ENCODE measurements around the gene RAPGEF4.

Gene RAPGEF4

GRCh38 chr2:173054466-173054865 lies 318.8 kb downstream of the RAPGEF4 start:
- no peaks in the 10 kb centered on the region for H3F3A ChIP-seq (ENCODE audit: low read depth)
- TF ChIP-seq EZH2phosphoT487 (IDR thresholded peaks at IDR 0.05; ENCODE audit: borderline replicate concordance) (no peak), CTCF (conservative IDR thresholded peaks at IDR 0.05; ENCODE audit: low read length) (no peak)
- no peak overlapping the region for H3K4me2 ChIP-seq (ENCODE audit: low read depth, low read length, poor library complexity, severe bottlenecking)
- H4K20me1 ChIP-seq (ENCODE audit: insufficient read depth, low read length, poor library complexity, severe bottlenecking): no peaks in the 10 kb centered on the region
- no peaks in the 10 kb centered on the region for H3K36me3 ChIP-seq (ENCODE audit: insufficient read depth, low read length)
- H3K79me2 ChIP-seq (ENCODE audit: insufficient read depth, low read length): no peaks in the 10 kb centered on the region
- H3K9me2 ChIP-seq (replicated peaks; ENCODE audit: low read depth, low read length): no peaks in the 10 kb centered on the region
- no peak overlapping the region for H3K4me3 ChIP-seq (ENCODE audit: low read length, poor library complexity, severe bottlenecking)
- H2AFZ ChIP-seq (ENCODE audit: low read length): no peak overlapping the region
- no peak overlapping the region for H3K9ac ChIP-seq (ENCODE audit: low read depth, low read length, poor library complexity, severe bottlenecking)
- H3K4me1 ChIP-seq (ENCODE audit: insufficient read depth, low read length, poor library complexity, severe bottlenecking): no peaks in the 10 kb centered on the region
- H3K9me3 ChIP-seq (ENCODE audit: insufficient read depth, low read depth, low read length): no peaks in the 10 kb centered on the region
- no peaks in the 10 kb centered on the region for H3K27me3 ChIP-seq (ENCODE audit: insufficient read depth, low read length, poor library complexity, severe bottlenecking)

- no peaks in the 10 kb centered on the region for H3K9me3 ChIP-seq (ENCODE audit: insufficient read depth, low read depth, low read length)
- H3K4me3 ChIP-seq (ENCODE audit: low read length, poor library complexity, severe bottlenecking): no peak overlapping the region
- no peak overlapping the region for H2AFZ ChIP-seq (ENCODE audit: low read length)
- no peak for TF ChIP-seq EZH2phosphoT487 (IDR thresholded peaks at IDR 0.05; ENCODE audit: borderline replicate concordance)
- no peak overlapping the region for H3K4me2 ChIP-seq (ENCODE audit: low read depth, low read length, poor library complexity, severe bottlenecking)
- no peaks in the 10 kb centered on the region for H3K4me1 ChIP-seq (ENCODE audit: insufficient read depth, low read length, poor library complexity, severe bottlenecking)
- H3K9me2 ChIP-seq (replicated peaks; ENCODE audit: low read depth, low read length): no peaks in the 10 kb centered on the region
- no peaks in the 10 kb centered on the region for H3F3A ChIP-seq (ENCODE audit: low read depth)
- H3K36me3 ChIP-seq (ENCODE audit: insufficient read depth, low read length): no peaks in the 10 kb centered on the region
- H3K27me3 ChIP-seq (ENCODE audit: insufficient read depth, low read length, poor library complexity, severe bottlenecking): no peaks in the 10 kb centered on the region
- H4K20me1 ChIP-seq (ENCODE audit: insufficient read depth, low read length, poor library complexity, severe bottlenecking): no peaks in the 10 kb centered on the region
- no peaks in the 10 kb centered on the region for H3K79me2 ChIP-seq (ENCODE audit: insufficient read depth, low read length)
- no peak overlapping the region for H3K9ac ChIP-seq (ENCODE audit: low read depth, low read length, poor library complexity, severe bottlenecking)
These were observed 321.2 kb downstream of the RAPGEF4 start for GRCh38 chr2:173056705-173057364.

GRCh38 chr2:173058097-173058496 lies 322.5 kb downstream of the RAPGEF4 start:
- H3K4me1 ChIP-seq (ENCODE audit: insufficient read depth, low read length, poor library complexity, severe bottlenecking): no peaks in the 10 kb centered on the region
- H3K4me3 ChIP-seq (ENCODE audit: low read length, poor library complexity, severe bottlenecking): no peak overlapping the region
- H3F3A ChIP-seq (ENCODE audit: low read depth): no peaks in the 10 kb centered on the region

More at GRCh38 chr2:173058097-173058496, 322.5 kb downstream of the RAPGEF4 start:
- no peak overlapping the region for H3K4me2 ChIP-seq (ENCODE audit: low read depth, low read length, poor library complexity, severe bottlenecking)
- TF ChIP-seq CTCF (conservative IDR thresholded peaks at IDR 0.05; ENCODE audit: low read length) (no peak), EZH2phosphoT487 (IDR thresholded peaks at IDR 0.05; ENCODE audit: borderline replicate concordance) (no peak)
- H3K9ac ChIP-seq (ENCODE audit: low read depth, low read length, poor library complexity, severe bottlenecking): no peak overlapping the region
- H3K36me3 ChIP-seq (ENCODE audit: insufficient read depth, low read length): no peaks in the 10 kb centered on the region
- H3K9me2 ChIP-seq (replicated peaks; ENCODE audit: low read depth, low read length): no peaks in the 10 kb centered on the region
- H3K9me3 ChIP-seq (ENCODE audit: insufficient read depth, low read depth, low read length): no peaks in the 10 kb centered on the region
- H4K20me1 ChIP-seq (ENCODE audit: insufficient read depth, low read length, poor library complexity, severe bottlenecking): no peaks in the 10 kb centered on the region
- no peaks in the 10 kb centered on the region for H3K79me2 ChIP-seq (ENCODE audit: insufficient read depth, low read length)
- no peaks in the 10 kb centered on the region for H3K27me3 ChIP-seq (ENCODE audit: insufficient read depth, low read length, poor library complexity, severe bottlenecking)
- peak overlapping the region; percentile 6; the same call in 1 of the 2 replicates for H2AFZ ChIP-seq (ENCODE audit: low read length)
